Gastrocnemius medialis (tissue), 4 donors: ENCODE data around the gene DNAH6. TPM values are rescaled to one million over a fixed set of nuclear protein-coding genes. Genes with fewer than 3 reads are reported as not detected.

Experiments used
- ATAC-seq, 2 donors: fragments of 150-250 bp; one replicate each; pipeline ENCODE4 v1.9.1; 2016
- DNase-seq, 2 donors: peaks; one replicate each; pipeline ENCODE4 v3.0.0-alpha.2; 2019
- H3K27ac ChIP-seq, 4 donors: fragments of 200-600 bp; sonication (generic); 1 replicate in 1 of 4; 2 replicates in 3 of 4; pipeline ENCODE4 v1.5.1; 2016 to 2018; ENCODE audit warnings: mild to moderate bottlenecking in 2 of 4, moderate library complexity in 1 of 4
- H3K27me3 ChIP-seq, 3 donors: fragments of 200-600 bp; sonication (generic) in 2 of 3; 1 replicate in 1 of 3; 2 replicates in 2 of 3; pipeline versions ENCODE4 v1.5.1 to v1.6.0; 2016 to 2019; ENCODE audit warnings: mild to moderate bottlenecking in 1 of 3, moderate library complexity in 1 of 3
- H3K36me3 ChIP-seq, 2 donors: fragments of 200-600 bp; sonication (generic) in 1 of 2; one replicate each; pipeline ENCODE4 v1.5.1; 2017 to 2018
- H3K4me1 ChIP-seq, 2 donors: fragments of 200-600 bp; sonication (generic) in 1 of 2; one replicate each; pipeline ENCODE4 v1.5.1; 2016 to 2017; ENCODE audit warnings: mild to moderate bottlenecking in 2 of 2
- H3K4me3 ChIP-seq, 4 donors: fragments of 200-600 bp; sonication (generic) in 3 of 4; 1 replicate in 1 of 4; 2 replicates in 3 of 4; pipeline ENCODE4 v1.5.1; 2016 to 2019; ENCODE audit warnings: mild to moderate bottlenecking in 2 of 4
- H3K9me3 ChIP-seq, 3 donors: fragments of 200-600 bp; sonication (generic) in 2 of 3; 1 replicate in 1 of 3; 2 replicates in 2 of 3; pipeline ENCODE4 v1.5.1; 2016 to 2019
- CTCF ChIP-seq, 5 experiments: fragments of 450-650 bp in 3 of 5; fragments of 200-600 bp in 2 of 5; sonication (generic) in 2 of 5; IDR thresholded peaks in 4 of 5; conservative IDR thresholded peaks in 1 of 5; 1 replicate in 4 of 5; 2 replicates in 1 of 5; pipeline ENCODE4 v1.5.1; 2016 to 2019; ENCODE audit warnings: antibody characterized with exemption in 5 of 5, mild to moderate bottlenecking in 3 of 5, moderate library complexity in 3 of 5
- POLR2A ChIP-seq, 2 donors: fragments of 450-650 bp; IDR thresholded peaks; one replicate each; pipeline ENCODE4 v1.6.1; 2017; ENCODE audit warnings: antibody characterized with exemption in 2 of 2, mild to moderate bottlenecking in 2 of 2, moderate library complexity in 2 of 2
- in situ Hi-C, 4 donors: fragments of 200-750 bp; cut with MboI; loops; one replicate each; pipeline versions ENCODE4 v1.15.0 to v1.8.0; 2017; ENCODE audit warnings: low sequenced_read_pairs in 4 of 4
- intact Hi-C: fragments of 100-400 bp; cut with DNase I; formaldehyde crosslinking; loops from one replicate; pipeline ENCODE4 v1.15.1; 2023; ENCODE audit warnings: low total_unique reads
- total RNA-seq, 4 donors: library from RNA; depleted of rRNA; stranded (reverse); fragments of >200 nt; gene quantifications; one replicate each; pipeline versions ENCODE4 v1.1.0 to v1.2.3, GENCODE V29; 2016

DNAH6 gene
- total RNA-seq, 4 donors from 2014 or later: not detected

GRCh38 chr2:84492571-84492970 lies 23.7 kb upstream of the DNAH6 start:
- no peak overlapping the region for H3K27ac ChIP-seq
- no peak for ATAC-seq
- no peak for TF ChIP-seq POLR2A (IDR thresholded peaks at IDR 0.05)
- TF ChIP-seq CTCF (IDR thresholded peaks at IDR 0.05 in 4 of 5, conservative IDR thresholded peaks at IDR 0.05 in 1 of 5): no peak
- DNase-seq: no peak
- H3K4me1 ChIP-seq: no peaks in the 10 kb centered on the region
- in situ Hi-C loops (loop anchor here in 3 of 4 donors (10.0 to 25.0 kb wide), 2 partner anchors 392 to 795 kb away; partner anchors contain the start of gene TRABD2A (in 3 of the 3)), intact Hi-C loops (no loop called here)
- no peaks in the 10 kb centered on the region for H3K9me3 ChIP-seq
- H3K36me3 ChIP-seq: no peaks in the 10 kb centered on the region
- no peaks in the 10 kb centered on the region for H3K27me3 ChIP-seq
- no peak overlapping the region for H3K4me3 ChIP-seq

GRCh38 chr2:84493514-84493913 lies 22.8 kb upstream of the DNAH6 start:
- no peaks in the 10 kb centered on the region for H3K27me3 ChIP-seq
- H3K9me3 ChIP-seq: no peaks in the 10 kb centered on the region
- DNase-seq: no peak
- no peak overlapping the region for H3K27ac ChIP-seq
- no peak overlapping the region for H3K4me3 ChIP-seq
- TF ChIP-seq CTCF (IDR thresholded peaks at IDR 0.05 in 4 of 5, conservative IDR thresholded peaks at IDR 0.05 in 1 of 5): no peak
- no peak for TF ChIP-seq POLR2A (IDR thresholded peaks at IDR 0.05)
- no peaks in the 10 kb centered on the region for H3K4me1 ChIP-seq
- no peaks in the 10 kb centered on the region for H3K36me3 ChIP-seq
- in situ Hi-C loops: loop anchor here in 3 of 4 donors (10.0 to 25.0 kb wide), 2 partner anchors 391 to 794 kb away; partner anchors contain the start of gene TRABD2A (in 3 of the 3)
- ATAC-seq: no peak
- intact Hi-C loops: no loop called here

- Histone ChIP-seq H3K27ac (no peak overlapping the region), H3K9me3 (no peaks in the 10 kb centered on the region), H3K4me3 (no peak overlapping the region), H3K27me3 (no peaks in the 10 kb centered on the region), H3K36me3 (no peaks in the 10 kb centered on the region), H3K4me1 (no peaks in the 10 kb centered on the region)
- DNase-seq (no peak), ATAC-seq (no peak)
- in situ Hi-C loops (loop anchor here in 3 of 4 donors (10.0 to 25.0 kb wide), 2 partner anchors 391 to 793 kb away; partner anchors contain the start of gene TRABD2A (in 3 of the 3)), intact Hi-C loops (no loop called here)
- TF ChIP-seq POLR2A (IDR thresholded peaks at IDR 0.05): no peak
- TF ChIP-seq CTCF (IDR thresholded peaks at IDR 0.05 in 4 of 5, conservative IDR thresholded peaks at IDR 0.05 in 1 of 5): no peak
Measured at GRCh38 chr2:84494070-84494469, 22.2 kb upstream of the DNAH6 start.

- no peak for DNase-seq
- H3K36me3 ChIP-seq: no peaks in the 10 kb centered on the region
- TF ChIP-seq CTCF (IDR thresholded peaks at IDR 0.05 in 4 of 5, conservative IDR thresholded peaks at IDR 0.05 in 1 of 5): peak; percentile 40 to 61 (median 55)
- TF ChIP-seq POLR2A (IDR thresholded peaks at IDR 0.05): no peak
- ATAC-seq: peak in 1 of 2 donors; percentile 56
- H3K9me3 ChIP-seq: no peaks in the 10 kb centered on the region
- H3K27ac ChIP-seq: no peak overlapping the region
- no peak overlapping the region for H3K4me3 ChIP-seq
- no peaks in the 10 kb centered on the region for H3K27me3 ChIP-seq
- intact Hi-C loops: loop anchor here (1.0 kb wide), 1 partner anchor 387 kb away; no protein-coding TSS in a partner anchor
- no peaks in the 10 kb centered on the region for H3K4me1 ChIP-seq
- in situ Hi-C loops: loop anchor here (5.0 to 25.0 kb wide), 4 partner anchors 377 to 792 kb away; partner anchors contain the start of gene TRABD2A (in 3 of the 4)
Measured at GRCh38 chr2:84495539-84496146, 20.7 kb upstream of the DNAH6 start.
